Astrocyte of the hippocampus (primary cell): ENCODE measurements around the gene AK8.

ENCODE experiments used
- DNase-seq: peaks from one replicate; pipeline ENCODE4 v3.0.0; 2011; ENCODE audit warnings: low read depth, low spot score

The AK8 gene

GRCh38 chr9:132858751-132859150 lies 19.3 kb downstream of the AK8 start:
- no peak for DNase-seq

- peak; percentile 69 for DNase-seq
Observed at GRCh38 chr9:132857616-132858342, 20.3 kb downstream of the AK8 start.

- DNase-seq = peak; percentile 71
Observed at GRCh38 chr9:132857031-132857430, 21.1 kb downstream of the AK8 start.

GRCh38 chr9:132855904-132856303 lies 22.2 kb downstream of the AK8 start:
- no peak for DNase-seq

- DNase-seq = no peak
Observed at GRCh38 chr9:132854832-132855231, 23.3 kb downstream of the AK8 start.

- no peak for DNase-seq
Observed at GRCh38 chr9:132853482-132853881, 24.6 kb downstream of the AK8 start.

- peak; percentile 41 for DNase-seq
Observed at GRCh38 chr9:132849185-132849706, 28.8 kb downstream of the AK8 start.

- no peak for DNase-seq
Observed at GRCh38 chr9:132846918-132847515, 31.1 kb downstream of the AK8 start.

GRCh38 chr9:132846109-132846917 lies 31.8 kb downstream of the AK8 start:
- DNase-seq = no peak

GRCh38 chr9:132842124-132843044 lies 35.7 kb downstream of the AK8 start:
- no peak for DNase-seq

GRCh38 chr9:132840980-132841379 lies 37.1 kb downstream of the AK8 start:
- no peak for DNase-seq

- DNase-seq = no peak
Observed at GRCh38 chr9:132838291-132838690, 39.8 kb downstream of the AK8 start.

- no peak for DNase-seq
Observed at GRCh38 chr9:132837501-132838286, 40.4 kb downstream of the AK8 start.

- no peak for DNase-seq
Observed at GRCh38 chr9:132834343-132834742, 43.7 kb downstream of the AK8 start.

- no peak for DNase-seq
Observed at GRCh38 chr9:132833550-132834121, 44.4 kb downstream of the AK8 start.

GRCh38 chr9:132832171-132832881 lies 45.8 kb downstream of the AK8 start:
- DNase-seq = no peak

- no peak for DNase-seq
Observed at GRCh38 chr9:132828201-132828770, 49.8 kb downstream of the AK8 start.

GRCh38 chr9:132827366-132827765 lies 50.7 kb downstream of the AK8 start:
- no peak for DNase-seq
